A549 (cell line): ENCODE data around the gene OR1F1. TPM values are rescaled to one million over a fixed set of nuclear protein-coding genes. Genes with fewer than 3 reads are reported as not detected.

Experiments used
- ATAC-seq, 2 experiments: fragments of 200-7000 bp in 1 of 2; fragments of >200 bp in 1 of 2; cut with Nextera tagmentation in 1 of 2; cut with Tn5 transposase in 1 of 2; 3 replicates each; pipeline versions ENCODE4 v1.8.0 to v1.9.1; 2018 to 2020; ENCODE audit warnings: mild to moderate bottlenecking in 1 of 2, moderate library complexity in 1 of 2
- CTCF ChIA-PET: fragments of 300-600 bp; sonication (Branson Sonifier 250); formaldehyde crosslinking; extraction: SDS; loops from one replicate; lab custom pipeline; 2021; ENCODE audit warnings: antibody characterized with exemption, inconsistent platforms; lab: Yijun Ruan, JAX
- POLR2A ChIA-PET: fragments of 350-600 bp; formaldehyde crosslinking; extraction: SDS; loops from one replicate; lab custom pipeline; 2021; ENCODE audit warnings: antibody characterized with exemption, inconsistent platforms; lab: Yijun Ruan, JAX
- DNase-seq, 2 experiments: peaks; one replicate each; pipeline versions ENCODE4 v3.0.0 to v3.0.0-alpha.2; 2011 to 2016; ENCODE audit warnings: low read depth in 1 of 2, low spot score in 1 of 2
- FAIRE-seq: peaks from 2 replicates; lab custom pipeline; 2011; peaks lifted over from hg19 to GRCh38; lab: Jason Lieb, UNC
- H3K27ac ChIP-seq, 2 experiments: fragments of >200 bp; sonication (Bioruptor Twin); formaldehyde crosslinking; 3 replicates each; pipeline ENCODE4 v1.5.1; 2016 to 2017
- H3K4me1 ChIP-seq: fragments of >200 bp; sonication (Bioruptor Twin); formaldehyde crosslinking; 3 replicates; pipeline ENCODE4 v1.6.1; 2016
- H3K4me2 ChIP-seq: fragments of >200 bp; sonication (Bioruptor Twin); formaldehyde crosslinking; 3 replicates; pipeline ENCODE4 v1.6.1; 2016
- H3K4me3 ChIP-seq: fragments of >200 bp; sonication (Bioruptor Twin); formaldehyde crosslinking; 3 replicates; pipeline ENCODE4 v1.5.1; 2016
- H3K9me3 ChIP-seq: fragments of >200 bp; sonication (Bioruptor Twin); formaldehyde crosslinking; 3 replicates; pipeline ENCODE4 v1.6.1; 2016
- CEBPB ChIP-seq, 2 experiments: fragments of >200 bp in 1 of 2; sonication (Bioruptor Twin) in 1 of 2; formaldehyde crosslinking in 1 of 2; IDR thresholded peaks; 2 replicates each; pipeline ENCODE4 v1.6.1; 2012 to 2016
- CHD2 ChIP-seq: fragments of 150-350 bp; IDR thresholded peaks from 2 replicates; pipeline ENCODE4 v1.6.1; 2014; ENCODE audit warnings: low read length; ENCODE audit not compliant: partially characterized antibody
- E2F6 ChIP-seq: IDR thresholded peaks from 2 replicates; pipeline ENCODE4 v1.6.1; 2012; ENCODE audit warnings: low read depth, borderline replicate concordance
- EHF ChIP-seq: fragments of 250-450 bp; sonication (Bioruptor Pico); IDR thresholded peaks from 2 replicates; pipeline ENCODE4 v1.5.0; 2020; ENCODE audit warnings: mild to moderate bottlenecking
- GATA3 ChIP-seq: IDR thresholded peaks from 2 replicates; pipeline ENCODE4 v1.6.1; 2012; ENCODE audit warnings: borderline replicate concordance
- HMGXB4 ChIP-seq: fragments of 250-450 bp; sonication (Bioruptor Pico); IDR thresholded peaks from 2 replicates; pipeline ENCODE4 v1.5.0; 2021; ENCODE audit warnings: mild to moderate bottlenecking, moderate library complexity, borderline replicate concordance
- HOXA7 ChIP-seq: fragments of 250-450 bp; sonication (Bioruptor Pico); IDR thresholded peaks from 2 replicates; pipeline ENCODE4 v1.5.0; 2020; ENCODE audit warnings: mild to moderate bottlenecking, moderate library complexity
- JUN ChIP-seq, 2 experiments: fragments of >200 bp; sonication (Bioruptor Twin); formaldehyde crosslinking; IDR thresholded peaks; 2 replicates in 1 of 2; 3 replicates in 1 of 2; pipeline ENCODE4 v1.6.1; 2016 to 2017
- MAX ChIP-seq: IDR thresholded peaks from 2 replicates; pipeline ENCODE4 v1.6.1; 2012
- MYC ChIP-seq: IDR thresholded peaks from 2 replicates; pipeline ENCODE4 v1.6.1; 2012; ENCODE audit warnings: mild to moderate bottlenecking, inconsistent platforms, low read length, improper control_type of control experiment, borderline replicate concordance
- PHF8 ChIP-seq: fragments of 200-600 bp; sonication (generic); IDR thresholded peaks from 2 replicates; pipeline ENCODE4 v1.6.1; 2016; ENCODE audit warnings: low read depth, mild to moderate bottlenecking, antibody characterized with exemption, moderate library complexity, borderline replicate concordance
- POLR2A ChIP-seq: IDR thresholded peaks from 2 replicates; pipeline ENCODE4 v1.6.1; 2012; ENCODE audit warnings: mild to moderate bottlenecking, low read length
- POLR2AphosphoS2 ChIP-seq: conservative IDR thresholded peaks from 2 replicates; pipeline ENCODE4 v1.6.1; 2012; ENCODE audit warnings: low read length, improper control_type of control experiment, inconsistent platforms
- RARB ChIP-seq: fragments of 250-450 bp; sonication (Bioruptor Pico); IDR thresholded peaks from 2 replicates; pipeline ENCODE4 v1.8.0; 2021; ENCODE audit warnings: mild to moderate bottlenecking, moderate library complexity
- RNF2 ChIP-seq: fragments of 200-600 bp; sonication (generic); IDR thresholded peaks from 2 replicates; pipeline ENCODE4 v1.6.1; 2016; ENCODE audit warnings: low read depth, mild to moderate bottlenecking, antibody characterized with exemption, moderate library complexity, borderline replicate concordance
- TFCP2L1 ChIP-seq: fragments of 250-450 bp; sonication (Bioruptor Pico); IDR thresholded peaks from 2 replicates; pipeline ENCODE4 v1.5.0; 2021; ENCODE audit warnings: mild to moderate bottlenecking
- TP53 ChIP-seq: fragments of 250-450 bp; sonication (Bioruptor Pico); IDR thresholded peaks from 2 replicates; pipeline ENCODE4 v1.5.0; 2021; ENCODE audit warnings: mild to moderate bottlenecking, moderate library complexity
- ZC3H11A ChIP-seq: fragments of 450-650 bp; IDR thresholded peaks from 2 replicates; pipeline ENCODE4 v1.6.1; 2014; ENCODE audit warnings: antibody characterized with exemption, mild to moderate bottlenecking
- ZSCAN20 ChIP-seq: fragments of 250-450 bp; sonication (Bioruptor Pico); IDR thresholded peaks from 2 replicates; pipeline ENCODE4 v1.8.0; 2022; ENCODE audit warnings: mild to moderate bottlenecking, moderate library complexity
- WGBS: methylation state at CpG from one replicate; pipeline ENCODE4 v1.1.6; 2017; ENCODE audit errors: missing lambda C conversion rate; 5-methylcytosine and 5-hydroxymethylcytosine counted together
- polyA plus RNA-seq, 4 experiments: library from polyadenylated mRNA; depleted of rRNA in 3 of 4; stranded (reverse); fragments of >200 nt; fragmentation: RNase III in 1 of 4; extraction: RNeasy Plus Mini Kit Qiagen cat#74134 plus additional on column Dnase treatment in 1 of 4; gene quantifications; 2 replicates in 3 of 4; 3 replicates in 1 of 4; pipeline ENCODE4 v1.2.3, GENCODE V29; 2011 to 2017
- TF ChIP-seq, protein P1 (sequence below): fragments of >200 bp; sonication (Bioruptor Twin); formaldehyde crosslinking; IDR thresholded peaks from 3 replicates; pipeline ENCODE4 v1.6.1; 2016
- TF ChIP-seq, protein P2 (sequence below): fragments of >200 bp; sonication (Bioruptor Twin); formaldehyde crosslinking; IDR thresholded peaks from 3 replicates; pipeline ENCODE4 v1.5.1; 2016

Gene OR1F1
- polyA plus RNA-seq, 2 of the 4 experiments (the other 2 are of a cell fraction) = 0.31 to 1.3 TPM

DNA sequence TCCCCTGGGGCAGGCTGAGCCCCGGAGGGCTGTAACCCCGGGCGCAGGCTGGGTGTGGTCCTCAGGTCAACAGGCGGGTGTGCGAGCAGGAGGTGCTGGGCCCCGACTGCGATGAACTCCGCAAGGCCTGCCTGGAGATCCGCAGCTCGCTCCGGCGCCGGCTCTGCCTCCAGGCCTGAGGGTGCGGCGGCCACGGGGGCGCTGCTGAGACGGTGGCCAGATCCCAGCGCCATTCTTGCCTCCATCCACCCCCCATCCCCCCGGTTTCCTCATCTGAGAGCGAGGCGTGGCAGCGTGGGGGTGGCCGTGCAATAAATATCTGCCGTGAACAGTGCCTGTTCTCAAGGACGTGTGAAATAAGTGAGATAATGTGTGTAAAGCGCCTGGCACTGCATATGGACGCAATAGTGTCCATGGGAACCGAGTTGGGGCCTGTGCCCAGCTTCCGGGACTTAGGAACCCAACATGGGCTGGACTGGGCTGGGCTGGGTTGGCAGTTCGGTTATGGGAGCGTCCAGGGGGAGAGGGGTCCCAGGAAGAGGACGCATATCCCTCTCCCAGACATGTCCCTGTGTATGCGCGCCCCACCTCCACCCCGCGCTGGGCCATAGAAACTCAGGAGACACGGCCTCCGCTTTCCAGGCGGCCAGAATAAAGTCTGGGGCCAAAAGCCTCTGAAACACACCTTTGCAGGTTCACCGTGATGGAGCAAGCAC, 38.2 kb upstream of the OR1F1 start:
- WGBS = 2% methylated on average over 25 of the region's 41 CpGs
- Histone ChIP-seq H3K9me3 (no peaks in the 10 kb centered on the region), H3K27ac (peak overlapping the region; percentile 95 to 97), H3K4me2 (peak overlapping the region; percentile 91), H3K4me1 (peaks cover 7% of the 10 kb centered on the region), H3K4me3 (peak overlapping the region; percentile 76)
- ChIA-PET POLR2A (interaction anchor here (0.6 to 4.1 kb wide), 9 partner anchors 10 to 373 kb away, joined by 3 to 64 read pairs (median 4); partner anchors contain the start of genes ELOB, TNFRSF12A and ZNF213), CTCF (interaction anchor here (0.6 to 11.2 kb wide), 21 partner anchors 12 to 356 kb away, joined by 3 to 158 read pairs (median 4); partner anchors contain the start of genes HCFC1R1, THOC6 and ZNF213)
- ATAC-seq (peak; percentile 48 to 66), DNase-seq (peak; percentile 78 to 83), FAIRE-seq (no peak)
- TF ChIP-seq GATA3 = no peak
- no peak for TF ChIP-seq ZSCAN20
- TF ChIP-seq, protein P1, sequence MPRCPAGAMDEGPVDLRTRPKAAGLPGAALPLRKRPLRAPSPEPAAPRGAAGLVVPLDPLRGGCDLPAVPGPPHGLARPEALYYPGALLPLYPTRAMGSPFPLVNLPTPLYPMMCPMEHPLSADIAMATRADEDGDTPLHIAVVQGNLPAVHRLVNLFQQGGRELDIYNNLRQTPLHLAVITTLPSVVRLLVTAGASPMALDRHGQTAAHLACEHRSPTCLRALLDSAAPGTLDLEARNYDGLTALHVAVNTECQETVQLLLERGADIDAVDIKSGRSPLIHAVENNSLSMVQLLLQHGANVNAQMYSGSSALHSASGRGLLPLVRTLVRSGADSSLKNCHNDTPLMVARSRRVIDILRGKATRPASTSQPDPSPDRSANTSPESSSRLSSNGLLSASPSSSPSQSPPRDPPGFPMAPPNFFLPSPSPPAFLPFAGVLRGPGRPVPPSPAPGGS = 0 out of 3 replicates have a peak, but pooled peaks have one; percentile 22
- TF ChIP-seq RARB (CRISPR knock-in tag) = no peak
- peak; percentile 43 for TF ChIP-seq POLR2A
- TF ChIP-seq TP53 = peak; percentile 38; the same call in 1 of the 2 replicates
- TF ChIP-seq CEBPB (IDR thresholded peaks at IDR 0.05) = no peak; a peak in 1 of 4 replicates
- no peak for TF ChIP-seq CHD2
- TF ChIP-seq HOXA7 (CRISPR knock-in tag) = no peak
- TF ChIP-seq TFCP2L1 (CRISPR knock-in tag) = no peak
- TF ChIP-seq PHF8 = peak; percentile 27; the same call in 1 of the 2 replicates
- 0 out of 2 replicates have a peak, but pooled peaks have one; percentile 44 for TF ChIP-seq E2F6
- peak in 1 of 2 experiments; percentile 10; a peak in 1 of 5 replicates for TF ChIP-seq JUN (IDR thresholded peaks at IDR 0.05)
- TF ChIP-seq RNF2 = peak; percentile 95; the same call in 1 of the 2 replicates
- TF ChIP-seq EHF = 0 out of 2 replicates have a peak, but pooled peaks have one; percentile 25
- peak; percentile 80 for TF ChIP-seq MAX
- no peak for TF ChIP-seq POLR2AphosphoS2
- no peak for TF ChIP-seq ZC3H11A
- TF ChIP-seq, protein P2, sequence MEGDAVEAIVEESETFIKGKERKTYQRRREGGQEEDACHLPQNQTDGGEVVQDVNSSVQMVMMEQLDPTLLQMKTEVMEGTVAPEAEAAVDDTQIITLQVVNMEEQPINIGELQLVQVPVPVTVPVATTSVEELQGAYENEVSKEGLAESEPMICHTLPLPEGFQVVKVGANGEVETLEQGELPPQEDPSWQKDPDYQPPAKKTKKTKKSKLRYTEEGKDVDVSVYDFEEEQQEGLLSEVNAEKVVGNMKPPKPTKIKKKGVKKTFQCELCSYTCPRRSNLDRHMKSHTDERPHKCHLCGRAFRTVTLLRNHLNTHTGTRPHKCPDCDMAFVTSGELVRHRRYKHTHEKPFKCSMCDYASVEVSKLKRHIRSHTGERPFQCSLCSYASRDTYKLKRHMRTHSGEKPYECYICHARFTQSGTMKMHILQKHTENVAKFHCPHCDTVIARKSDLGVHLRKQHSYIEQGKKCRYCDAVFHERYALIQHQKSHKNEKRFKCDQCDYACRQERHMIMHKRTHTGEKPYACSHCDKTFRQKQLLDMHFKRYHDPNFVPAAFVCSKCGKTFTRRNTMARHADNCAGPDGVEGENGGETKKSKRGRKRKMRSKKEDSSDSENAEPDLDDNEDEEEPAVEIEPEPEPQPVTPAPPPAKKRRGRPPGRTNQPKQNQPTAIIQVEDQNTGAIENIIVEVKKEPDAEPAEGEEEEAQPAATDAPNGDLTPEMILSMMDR = peak; percentile 50
- TF ChIP-seq MYC = peak; percentile 60; the same call in 1 of the 2 replicates
- peak; percentile 81; the same call in 1 of the 2 replicates for TF ChIP-seq HMGXB4 (CRISPR knock-in tag)
